ENCODE results near the gene CXADR.

DNA sequence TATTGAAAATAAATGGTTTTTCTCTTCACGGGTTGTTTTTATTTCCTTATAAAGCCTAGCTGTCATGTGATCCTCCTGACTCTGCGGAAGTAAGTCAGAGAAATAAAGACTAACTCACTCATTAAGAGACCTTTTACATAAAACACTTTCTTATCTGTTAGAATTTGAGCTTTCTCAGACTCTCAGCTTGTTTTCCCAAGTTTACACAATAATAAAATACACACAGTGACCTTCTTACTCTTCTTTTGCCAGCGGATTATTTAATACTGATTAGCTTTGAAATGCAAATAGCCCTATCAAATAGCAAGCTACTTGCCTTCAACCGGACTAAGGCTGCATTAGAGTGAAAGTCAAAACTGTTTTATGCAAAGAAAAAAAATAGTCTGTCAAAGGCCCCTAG, 45.5 kb upstream of the CXADR start:
- TF ChIP-seq, protein P1, sequence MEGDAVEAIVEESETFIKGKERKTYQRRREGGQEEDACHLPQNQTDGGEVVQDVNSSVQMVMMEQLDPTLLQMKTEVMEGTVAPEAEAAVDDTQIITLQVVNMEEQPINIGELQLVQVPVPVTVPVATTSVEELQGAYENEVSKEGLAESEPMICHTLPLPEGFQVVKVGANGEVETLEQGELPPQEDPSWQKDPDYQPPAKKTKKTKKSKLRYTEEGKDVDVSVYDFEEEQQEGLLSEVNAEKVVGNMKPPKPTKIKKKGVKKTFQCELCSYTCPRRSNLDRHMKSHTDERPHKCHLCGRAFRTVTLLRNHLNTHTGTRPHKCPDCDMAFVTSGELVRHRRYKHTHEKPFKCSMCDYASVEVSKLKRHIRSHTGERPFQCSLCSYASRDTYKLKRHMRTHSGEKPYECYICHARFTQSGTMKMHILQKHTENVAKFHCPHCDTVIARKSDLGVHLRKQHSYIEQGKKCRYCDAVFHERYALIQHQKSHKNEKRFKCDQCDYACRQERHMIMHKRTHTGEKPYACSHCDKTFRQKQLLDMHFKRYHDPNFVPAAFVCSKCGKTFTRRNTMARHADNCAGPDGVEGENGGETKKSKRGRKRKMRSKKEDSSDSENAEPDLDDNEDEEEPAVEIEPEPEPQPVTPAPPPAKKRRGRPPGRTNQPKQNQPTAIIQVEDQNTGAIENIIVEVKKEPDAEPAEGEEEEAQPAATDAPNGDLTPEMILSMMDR (IDR thresholded peaks at IDR 0.05) = no peak
- no peak for TF ChIP-seq ZFX (IDR thresholded peaks at IDR 0.05; ENCODE audit: borderline replicate concordance)

Measured in 22Rv1 (cell line).